K562 (cell line): ENCODE measurements around the gene ODF4. TPM values are rescaled to one million over a fixed set of nuclear protein-coding genes. Genes with fewer than 3 reads are reported as not detected.

Source experiments
- ATAC-seq: fragments of 200-7000 bp; cut with Tn5 transposase; 3 replicates; pipeline ENCODE4 v1.9.1; 2020; ENCODE audit warnings: moderate library complexity
- BruUV-seq: library from RNA; stranded (reverse); fragments of 400-500 nt; replicated peaks from 2 replicates; lab custom pipeline; 2021; lab: Mats Ljungman, UMichigan
- CTCF ChIA-PET: fragments of 300-600 bp; formaldehyde crosslinking; extraction: SDS; loops from one replicate; lab custom pipeline; 2021; ENCODE audit warnings: low intra/inter-chr PET ratio; lab: Yijun Ruan, JAX
- POLR2A ChIA-PET: fragments of 300-600, 350-650 bp; sonication (Branson Sonifier 250); formaldehyde crosslinking; extraction: SDS; loops from one replicate; lab custom pipeline; 2021; ENCODE audit warnings: antibody characterized with exemption, inconsistent platforms; lab: Yijun Ruan, JAX
- DNase-seq, 4 experiments: peaks; one replicate each; pipeline versions ENCODE4 v3.0.0 to v3.0.0-alpha.2; 2011 to 2018; ENCODE audit warnings: low spot score in 3 of 4, mixed read lengths in 3 of 4; ENCODE audit errors: extremely low read depth in 1 of 4
- FAIRE-seq: peaks from 2 replicates; lab custom pipeline; 2011; peaks lifted over from hg19 to GRCh38; lab: Jason Lieb, UNC
- H2AFZ ChIP-seq: 2 replicates; pipeline ENCODE4 v1.6.0; 2011; ENCODE audit warnings: low read depth, low read length, control low read depth, inconsistent platforms
- H3K27ac ChIP-seq: fragments of 200-600 bp; 3 replicates; pipeline ENCODE4 v1.8.0; 2011; ENCODE audit warnings: low read depth, mild to moderate bottlenecking, control low read depth, inconsistent platforms, low read length, moderate library complexity, mixed read lengths; ENCODE audit errors: extremely low read depth
- H3K27me3 ChIP-seq, 2 experiments: fragments of 300-600 bp in 1 of 2; 2 replicates in 1 of 2; 3 replicates in 1 of 2; pipeline versions ENCODE4 v1.6.0 to v1.8.0; 2011; ENCODE audit warnings: inconsistent platforms in 2 of 2, low read length in 2 of 2, mild to moderate bottlenecking in 1 of 2, mixed read lengths in 1 of 2, moderate library complexity in 1 of 2; ENCODE audit not compliant: control insufficient read depth in 2 of 2, insufficient read depth in 2 of 2
- H3K36me3 ChIP-seq: fragments of 300-600 bp; 3 replicates; pipeline ENCODE4 v1.8.0; 2011; ENCODE audit warnings: mild to moderate bottlenecking, low read length, inconsistent platforms; ENCODE audit not compliant: control insufficient read depth, insufficient read depth
- H3K4me1 ChIP-seq, 2 experiments: fragments of 200-600 bp in 1 of 2; replicated peaks in 1 of 2; 2 replicates in 1 of 2; 3 replicates in 1 of 2; pipeline versions ENCODE4 v1.5.1 to v1.8.0; 2011; ENCODE audit warnings: inconsistent platforms in 2 of 2, low read length in 2 of 2, mild to moderate bottlenecking in 1 of 2, mixed read lengths in 1 of 2, moderate library complexity in 1 of 2; ENCODE audit not compliant: control insufficient read depth in 2 of 2, insufficient read depth in 2 of 2
- H3K4me2 ChIP-seq: 2 replicates; pipeline ENCODE4 v1.6.1; 2011; ENCODE audit warnings: low read length, control low read depth, inconsistent platforms, mixed read lengths; ENCODE audit not compliant: insufficient read depth
- H3K4me3 ChIP-seq: fragments of 200-600 bp; sonication (generic), shearing (Covaris generic); 2 replicates; pipeline ENCODE4 v1.5.1; 2016; ENCODE audit warnings: control low read depth, inconsistent platforms
- H3K79me2 ChIP-seq: fragments of 200-600 bp; 3 replicates; pipeline ENCODE4 v1.8.0; 2011; ENCODE audit warnings: low read length, inconsistent platforms; ENCODE audit not compliant: control insufficient read depth, insufficient read depth
- H3K9ac ChIP-seq, 2 experiments: 2 replicates each; pipeline versions ENCODE4 v1.6.0 to v1.6.1; 2011; ENCODE audit warnings: low read depth in 2 of 2, low read length in 2 of 2, control low read depth in 1 of 2, inconsistent platforms in 1 of 2, mild to moderate bottlenecking in 1 of 2, mixed read lengths in 1 of 2; ENCODE audit not compliant: insufficient read depth in 1 of 2
- H3K9me1 ChIP-seq: one replicate; pipeline ENCODE4 v1.6.0; 2011; ENCODE audit warnings: inconsistent platforms, mild to moderate bottlenecking, low read length, moderate library complexity; ENCODE audit not compliant: control insufficient read depth, insufficient read depth
- H3K9me3 ChIP-seq: replicated peaks from 2 replicates; pipeline ENCODE4 v1.5.1; 2011; ENCODE audit warnings: low read depth, low read length, inconsistent platforms; ENCODE audit not compliant: control insufficient read depth, insufficient read depth
- H4K20me1 ChIP-seq: replicated peaks from 2 replicates; pipeline ENCODE4 v1.6.1; 2011; ENCODE audit warnings: low read length, inconsistent platforms, mixed read lengths; ENCODE audit not compliant: control insufficient read depth, insufficient read depth
- RHOXF2B ChIP-seq: fragments of 250-450 bp; sonication (Bioruptor Pico); conservative IDR thresholded peaks from 2 replicates; pipeline ENCODE4 v1.5.1; 2021
- ZBTB40 ChIP-seq, 2 experiments: fragments of 450-650 bp in 1 of 2; sonication (generic) in 1 of 2; formaldehyde crosslinking in 1 of 2; IDR thresholded peaks; 2 replicates each; pipeline versions ENCODE4 v1.7.1 to v1.9.0; 2016 to 2022; ENCODE audit warnings: inconsistent platforms in 1 of 2, mild to moderate bottlenecking in 1 of 2, missing genetic modification reagents in 1 of 2
- WGBS: fragments of 100-300 bp; shearing (Covaris generic); methylation state at CpG from one replicate; pipeline ENCODE4 v1.1.6; 2016; ENCODE audit warnings: low coverage, mixed read lengths; ENCODE audit not compliant: insufficient coverage; ENCODE audit errors: missing lambda C conversion rate; 5-methylcytosine and 5-hydroxymethylcytosine counted together
- in situ Hi-C: fragments of 300-500 bp; cut with MboI; formaldehyde crosslinking; loops from 4 replicates; pipeline ENCODE4 v1.15.0; 2018; ENCODE audit warnings: inconsistent platforms, mixed read lengths
- intact Hi-C: fragments of 100-400 bp; cut with micrococcal nuclease; formaldehyde crosslinking; loops from 2 replicates; pipeline ENCODE4 v1.14.2; 2022
- polyA plus RNA-seq, 8 experiments: library from polyadenylated mRNA; depleted of rRNA in 4 of 8; stranded (reverse) in 5 of 8; unstranded in 3 of 8; fragments of >200 nt; fragmentation: Nextera tagmentation in 2 of 8; fragmentation: Illumina TruSeq in 1 of 8; extraction: Ambion mirVana in 2 of 8; extraction: Trizol in 1 of 8; gene quantifications; 2 replicates each; pipeline versions ENCODE4 v1.2.1 to v1.2.3, GENCODE V29; 2011 to 2014; ENCODE audit warnings: inconsistent platforms in 1 of 8, missing spikeins in 1 of 8
- total RNA-seq, 7 experiments: library from RNA; depleted of rRNA in 6 of 7; stranded (reverse); fragments of >200 nt in 6 of 7; fragmentation: Illumina TruSeq in 2 of 7; extraction: Trizol in 2 of 7; gene quantifications; 2 replicates each; pipeline versions ENCODE4 v1.2.1 to v1.2.3, GENCODE V29; 2011 to 2021; ENCODE audit warnings: low replicate concordance in 1 of 7

The ODF4 gene
- total and polyA plus RNA-seq, 9 of the 15 experiments (the other 6 are each of a cell fraction or from before 2014, with no cell fraction given): not detected

- H3K4me3 ChIP-seq: no peak overlapping the region
- 0 out of 3 replicates have a peak, but pooled peaks cover 2% of the 10 kb centered on the region for H3K36me3 ChIP-seq
- WGBS: 15% methylated on average over 3 of the region's 3 CpGs
- CTCF ChIA-PET: no interaction called here
- intact Hi-C loops: no loop called here
- DNase-seq: no peak
- no peaks in the 10 kb centered on the region for H4K20me1 ChIP-seq
- H3K4me2 ChIP-seq: no peak overlapping the region
- H3K9ac ChIP-seq: peak overlapping the region in 1 of 2 experiments; percentile 31; a peak in 1 of 4 replicates
- no peaks in the 10 kb centered on the region for H3K9me3 ChIP-seq
- in situ Hi-C loops: no loop called here
- H3K4me1 ChIP-seq: peaks cover 11 to 48% of the 10 kb centered on the region in 2 experiments; a peak in 4 of 5 replicates
- POLR2A ChIA-PET: interaction anchor here (0.6 to 0.8 kb wide), 2 partner anchors 13 to 40 kb away, joined by 3 to 4 read pairs; no protein-coding TSS in a partner anchor
- ATAC-seq: no peak
- H3K27ac ChIP-seq: no peak overlapping the region
- no peak overlapping the region for H2AFZ ChIP-seq
- TF ChIP-seq ZBTB40 (IDR thresholded peaks at IDR 0.05) (no peak), ZBTB40 (CRISPR knock-in tag; IDR thresholded peaks at IDR 0.05) (no peak), RHOXF2B (CRISPR knock-in tag) (no peak)
- no peaks in the 10 kb centered on the region for H3K9me1 ChIP-seq
- no peaks in the 10 kb centered on the region for H3K79me2 ChIP-seq
- no peak for FAIRE-seq
- no peaks in the 10 kb centered on the region for H3K27me3 ChIP-seq
- BruUV-seq: no TSS peak
Measured at GRCh38 chr17:8290043-8290442, 49.6 kb upstream of the ODF4 start.
